Type B pancreatic cell (in vitro differentiated cells): ENCODE data around the gene EGFR. TPM values are rescaled to one million over a fixed set of nuclear protein-coding genes. Genes with fewer than 3 reads are reported as not detected.

Source experiments
- DNase-seq: peaks from one replicate; pipeline ENCODE4 v3.0.0; 2021; ENCODE audit warnings: mixed read lengths; ENCODE audit not compliant: unreplicated experiment; ENCODE audit errors: extremely low spot score
- H3K27ac Mint-ChIP-seq: 2 replicates; pipeline ENCODE4 v1.8.0; 2021; ENCODE audit warnings: mild to moderate bottlenecking, mixed read lengths
- H3K27me3 Mint-ChIP-seq: 2 replicates; pipeline ENCODE4 v1.8.0; 2021; ENCODE audit warnings: mixed read lengths
- H3K36me3 Mint-ChIP-seq: 2 replicates; pipeline ENCODE4 v1.8.0; 2021; ENCODE audit warnings: mixed read lengths
- H3K4me1 Mint-ChIP-seq: one replicate; pipeline ENCODE4 v1.8.0; 2021; ENCODE audit warnings: mixed read lengths; ENCODE audit not compliant: unreplicated experiment
- H3K4me3 Mint-ChIP-seq: 2 replicates; pipeline ENCODE4 v1.8.0; 2021; ENCODE audit warnings: mild to moderate bottlenecking, mixed read lengths
- H3K9me3 Mint-ChIP-seq: 2 replicates; pipeline ENCODE4 v1.8.0; 2021; ENCODE audit warnings: mixed read lengths
- CTCF ChIP-seq: fragments of 200-600 bp; sonication (generic); conservative IDR thresholded peaks from 2 replicates; pipeline ENCODE4 v1.5.0; 2021; ENCODE audit warnings: antibody characterized with exemption, mild to moderate bottlenecking
- total RNA-seq: library from RNA; stranded (reverse); gene quantifications from 2 replicates; pipeline ENCODE4 v1.2.1, GENCODE V29; 2021; ENCODE audit warnings: low replicate concordance

EGFR gene
- total RNA-seq, 1 donor from 2014 or later, result 44.6 TPM

GRCh38 chr7:54996391-54996790, 22.4 kb upstream of the EGFR start:
- H3K27me3 Mint-ChIP-seq, result peaks cover 3% of the 10 kb centered on the region
- no peak for TF ChIP-seq CTCF
- H3K9me3 Mint-ChIP-seq, result no peaks in the 10 kb centered on the region
- H3K27ac Mint-ChIP-seq, result no peak overlapping the region
- DNase-seq, result no peak
- H3K36me3 Mint-ChIP-seq, result no peaks in the 10 kb centered on the region
- no peaks in the 10 kb centered on the region for H3K4me1 Mint-ChIP-seq
- no peak overlapping the region for H3K4me3 Mint-ChIP-seq

- Mint-ChIP-seq H3K27me3 (peaks cover 17% of the 10 kb centered on the region), H3K4me3 (no peak overlapping the region), H3K9me3 (no peaks in the 10 kb centered on the region), H3K36me3 (no peaks in the 10 kb centered on the region), H3K27ac (no peak overlapping the region), H3K4me1 (no peaks in the 10 kb centered on the region)
- TF ChIP-seq CTCF, result no peak
- DNase-seq, result no peak
Measured at GRCh38 chr7:55004579-55004978, 14.2 kb upstream of the EGFR start.

GRCh38 chr7:55005241-55005851, 13.5 kb upstream of the EGFR start:
- no peak overlapping the region for H3K27ac Mint-ChIP-seq
- H3K9me3 Mint-ChIP-seq, result no peaks in the 10 kb centered on the region
- no peak for DNase-seq
- TF ChIP-seq CTCF, result no peak
- no peaks in the 10 kb centered on the region for H3K4me1 Mint-ChIP-seq
- no peak overlapping the region for H3K4me3 Mint-ChIP-seq
- no peaks in the 10 kb centered on the region for H3K36me3 Mint-ChIP-seq
- peaks cover 17% of the 10 kb centered on the region for H3K27me3 Mint-ChIP-seq

GRCh38 chr7:55006499-55006898, 12.3 kb upstream of the EGFR start:
- no peak for DNase-seq
- TF ChIP-seq CTCF, result no peak
- Mint-ChIP-seq H3K4me1 (no peaks in the 10 kb centered on the region), H3K9me3 (no peaks in the 10 kb centered on the region), H3K27me3 (peaks cover 17% of the 10 kb centered on the region), H3K36me3 (no peaks in the 10 kb centered on the region), H3K27ac (no peak overlapping the region), H3K4me3 (no peak overlapping the region)

- no peak for DNase-seq
- Mint-ChIP-seq H3K27me3 (peaks cover 27% of the 10 kb centered on the region), H3K4me3 (no peak overlapping the region), H3K9me3 (no peaks in the 10 kb centered on the region), H3K4me1 (no peaks in the 10 kb centered on the region), H3K27ac (no peak overlapping the region), H3K36me3 (no peaks in the 10 kb centered on the region)
- no peak for TF ChIP-seq CTCF
Measured at GRCh38 chr7:55013851-55014250, 5.0 kb upstream of the EGFR start.
